Left ventricle myocardium inferior (tissue), 1 donor: Measurements from ENCODE around the gene CRY2. TPM values are rescaled to one million over a fixed set of nuclear protein-coding genes. Genes with fewer than 3 reads are reported as not detected.

Source experiments
- DNase-seq: peaks from one replicate; pipeline ENCODE4 v3.0.0-alpha.2; 2020
- H3K27ac ChIP-seq: fragments of 200-600 bp; replicated peaks from 2 replicates; pipeline ENCODE4 v1.8.0; 2021
- H3K27me3 ChIP-seq: fragments of 200-600 bp; 2 replicates; pipeline ENCODE4 v1.8.0; 2021; ENCODE audit warnings: low read depth
- H3K36me3 ChIP-seq: fragments of 200-600 bp; 2 replicates; pipeline ENCODE4 v1.8.0; 2021
- H3K4me1 ChIP-seq: fragments of 200-600 bp; 2 replicates; pipeline ENCODE4 v1.8.0; 2021
- H3K4me3 ChIP-seq: fragments of 200-600 bp; 2 replicates; pipeline ENCODE4 v1.8.0; 2021; ENCODE audit warnings: mild to moderate bottlenecking, moderate library complexity
- H3K9me3 ChIP-seq: fragments of 200-600 bp; replicated peaks from 2 replicates; pipeline ENCODE4 v1.8.0; 2021
- intact Hi-C: fragments of 100-400 bp; cut with micrococcal nuclease; formaldehyde crosslinking; loops from one replicate; pipeline ENCODE4 v1.11.0; 2022
- total RNA-seq: library from RNA; stranded (reverse); fragmentation: NEBNext Ultra II Directional; extraction: Animal tissue kit (Norgen Biotek cat#: 25700); gene quantifications from one replicate; pipeline ENCODE4 v1.2.1, GENCODE V29; 2021
- TF ChIP-seq, protein P1 (sequence below): fragments of 200-600 bp; IDR thresholded peaks from 2 replicates; pipeline ENCODE4 v1.8.0; 2021; ENCODE audit warnings: antibody characterized with exemption, mild to moderate bottlenecking, borderline replicate concordance
- donor health status: DM: no; HTN: yes; CAD: no; lungs with severe emphysema.

CRY2 gene
- total RNA-seq, 1 donor from 2014 or later = 62.2 TPM

DNA sequence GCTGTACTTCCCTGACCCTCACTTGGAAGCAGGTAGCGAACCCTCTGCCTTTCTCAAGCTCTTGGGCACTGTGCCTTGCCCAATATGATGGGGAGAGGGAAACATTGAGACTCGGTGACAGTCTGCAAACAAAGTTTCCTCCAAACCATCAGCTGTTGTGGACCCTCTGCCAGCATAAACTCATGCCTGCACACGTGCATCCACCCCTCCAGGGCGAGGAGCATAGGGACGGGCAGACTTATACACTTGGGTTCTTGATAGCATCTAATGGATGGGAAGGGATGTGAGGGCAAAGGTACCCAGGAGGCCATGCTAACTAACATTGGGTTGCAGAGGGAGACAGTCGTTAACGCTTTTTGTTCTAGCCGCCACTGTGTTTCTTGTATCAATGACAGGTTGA is 29.9 kb downstream of the CRY2 start:
- intact Hi-C loops = no loop called here
- H3K36me3 ChIP-seq = peaks cover 91% of the 10 kb centered on the region
- no peaks in the 10 kb centered on the region for H3K9me3 ChIP-seq
- peaks cover 36% of the 10 kb centered on the region for H3K4me1 ChIP-seq
- TF ChIP-seq, protein P1, sequence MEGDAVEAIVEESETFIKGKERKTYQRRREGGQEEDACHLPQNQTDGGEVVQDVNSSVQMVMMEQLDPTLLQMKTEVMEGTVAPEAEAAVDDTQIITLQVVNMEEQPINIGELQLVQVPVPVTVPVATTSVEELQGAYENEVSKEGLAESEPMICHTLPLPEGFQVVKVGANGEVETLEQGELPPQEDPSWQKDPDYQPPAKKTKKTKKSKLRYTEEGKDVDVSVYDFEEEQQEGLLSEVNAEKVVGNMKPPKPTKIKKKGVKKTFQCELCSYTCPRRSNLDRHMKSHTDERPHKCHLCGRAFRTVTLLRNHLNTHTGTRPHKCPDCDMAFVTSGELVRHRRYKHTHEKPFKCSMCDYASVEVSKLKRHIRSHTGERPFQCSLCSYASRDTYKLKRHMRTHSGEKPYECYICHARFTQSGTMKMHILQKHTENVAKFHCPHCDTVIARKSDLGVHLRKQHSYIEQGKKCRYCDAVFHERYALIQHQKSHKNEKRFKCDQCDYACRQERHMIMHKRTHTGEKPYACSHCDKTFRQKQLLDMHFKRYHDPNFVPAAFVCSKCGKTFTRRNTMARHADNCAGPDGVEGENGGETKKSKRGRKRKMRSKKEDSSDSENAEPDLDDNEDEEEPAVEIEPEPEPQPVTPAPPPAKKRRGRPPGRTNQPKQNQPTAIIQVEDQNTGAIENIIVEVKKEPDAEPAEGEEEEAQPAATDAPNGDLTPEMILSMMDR = no peak
- no peak for DNase-seq
- H3K27me3 ChIP-seq = no peaks in the 10 kb centered on the region
- H3K4me3 ChIP-seq = no peak overlapping the region
- peak overlapping the region; percentile 55 for H3K27ac ChIP-seq

DNA sequence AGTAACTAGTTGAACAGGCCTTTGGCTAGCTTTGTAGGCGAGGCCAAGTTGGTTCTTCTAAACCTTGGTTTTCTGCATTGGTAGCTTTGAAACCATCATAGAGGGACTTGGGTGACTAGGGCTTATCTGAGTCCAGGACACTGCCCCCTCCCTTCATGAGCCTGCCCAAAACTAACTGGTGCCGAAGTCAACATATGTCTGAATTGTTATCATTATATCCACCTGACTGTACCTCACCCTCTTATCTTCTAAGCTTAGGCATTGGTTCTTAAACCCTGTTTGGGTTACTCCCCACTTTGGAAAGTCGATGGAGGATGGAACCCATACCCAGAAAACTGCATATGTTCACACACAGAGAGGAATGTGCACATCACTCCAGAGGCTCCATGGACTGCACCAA is 30.6 kb downstream of the CRY2 start:
- TF ChIP-seq, protein P1 = no peak
- no peak overlapping the region for H3K4me3 ChIP-seq
- DNase-seq = no peak
- H3K36me3 ChIP-seq = peaks cover 92% of the 10 kb centered on the region
- peaks cover 36% of the 10 kb centered on the region for H3K4me1 ChIP-seq
- no peaks in the 10 kb centered on the region for H3K27me3 ChIP-seq
- no peak overlapping the region for H3K27ac ChIP-seq
- intact Hi-C loops = no loop called here
- H3K9me3 ChIP-seq = no peaks in the 10 kb centered on the region

DNA sequence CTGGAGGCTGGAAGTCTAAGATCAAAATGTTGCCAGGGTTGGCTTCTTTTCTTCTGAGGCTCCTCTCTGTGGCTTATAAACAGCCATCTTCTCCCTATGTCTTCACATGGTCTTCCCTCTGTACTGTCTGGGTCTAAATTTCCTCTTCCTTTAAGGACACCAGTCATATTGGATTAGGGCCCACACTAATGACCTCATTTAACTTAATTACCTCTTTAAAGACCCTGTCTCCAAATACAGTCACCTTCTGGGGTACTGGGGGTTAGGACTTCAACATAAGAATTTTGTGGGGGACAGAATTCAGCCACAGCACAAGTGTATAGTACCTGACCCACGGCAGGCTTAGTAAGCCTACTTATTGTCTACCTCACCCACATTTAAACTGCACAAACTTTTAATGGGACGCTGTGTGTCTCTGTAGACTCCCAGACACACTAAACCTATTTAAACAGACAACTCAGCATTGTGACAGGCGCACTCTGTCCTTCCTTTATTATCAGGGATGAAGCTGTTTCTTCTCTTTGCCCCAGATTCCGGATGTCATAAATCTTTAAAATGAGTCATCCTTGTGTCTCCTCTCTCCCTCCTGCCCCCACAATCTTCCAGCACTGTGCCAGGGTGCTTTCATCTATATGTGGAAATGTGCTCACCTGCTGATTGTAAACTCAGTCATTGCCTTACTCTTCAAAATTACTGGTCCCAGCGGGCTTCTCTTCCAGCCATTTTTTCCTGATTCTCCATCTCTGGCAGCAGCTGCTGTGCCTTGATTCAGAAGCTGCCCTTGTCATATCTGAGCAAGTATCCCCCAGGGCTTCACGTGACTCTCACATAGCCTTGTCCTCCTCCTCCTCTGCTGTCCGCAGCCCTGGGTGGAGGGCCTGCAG is 32.8 kb downstream of the CRY2 start:
- intact Hi-C loops = no loop called here
- no peak for DNase-seq

DNA sequence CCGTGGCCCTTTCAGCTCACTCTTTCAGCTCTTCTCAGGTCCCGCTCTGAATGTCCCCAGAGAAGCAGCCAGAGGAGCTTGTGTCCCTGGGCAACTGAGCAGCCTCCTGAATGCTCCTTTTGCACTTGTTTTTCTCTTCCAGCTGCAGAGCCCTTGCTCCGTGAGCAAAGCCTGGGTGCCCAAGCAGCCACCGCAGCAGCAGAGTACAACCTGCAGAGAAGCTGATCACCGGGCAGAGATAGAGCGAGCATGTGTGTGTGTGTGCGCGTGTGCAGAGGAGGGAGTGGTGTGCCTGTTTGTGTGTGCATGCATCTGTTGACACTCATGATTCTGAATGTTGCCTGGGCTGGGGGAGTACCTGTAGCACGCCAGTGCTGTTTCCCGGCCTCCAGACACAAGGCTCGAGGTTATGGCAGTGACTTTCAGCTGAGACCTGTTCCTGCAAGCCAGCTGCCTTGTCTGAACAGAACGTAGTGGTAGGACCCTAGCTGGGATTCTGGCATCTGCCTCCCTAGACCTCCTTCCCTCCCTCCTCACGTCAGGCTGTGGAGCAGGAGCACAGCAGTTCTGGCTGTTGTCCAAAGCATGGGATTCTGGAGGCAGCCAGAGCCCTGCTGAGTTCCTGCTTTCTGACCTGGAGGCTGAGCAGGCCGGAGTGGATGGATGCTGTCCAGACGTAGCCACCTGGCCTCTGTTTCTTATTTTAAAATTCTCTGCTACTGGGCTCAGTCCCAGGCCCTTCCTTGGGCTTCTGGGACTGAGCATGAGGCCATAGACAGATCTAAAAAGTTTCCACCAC is 33.7 kb downstream of the CRY2 start:
- DNase-seq = no peak
- TF ChIP-seq, protein P1 = no peak
- H3K4me3 ChIP-seq = no peak overlapping the region
- H3K4me1 ChIP-seq = peaks cover 33% of the 10 kb centered on the region
- intact Hi-C loops = no loop called here
- no peaks in the 10 kb centered on the region for H3K27me3 ChIP-seq
- peaks cover 60% of the 10 kb centered on the region for H3K36me3 ChIP-seq
- no peaks in the 10 kb centered on the region for H3K9me3 ChIP-seq
- H3K27ac ChIP-seq = no peak overlapping the region

More for the DNA sequence above, 32.8 kb downstream of the CRY2 start:
- H3K9me3 ChIP-seq = no peaks in the 10 kb centered on the region
- no peaks in the 10 kb centered on the region for H3K27me3 ChIP-seq
- peaks cover 36% of the 10 kb centered on the region for H3K4me1 ChIP-seq
- H3K27ac ChIP-seq = no peak overlapping the region
- no peak overlapping the region for H3K4me3 ChIP-seq
- H3K36me3 ChIP-seq = peaks cover 70% of the 10 kb centered on the region
- TF ChIP-seq, protein P1 = no peak

DNA sequence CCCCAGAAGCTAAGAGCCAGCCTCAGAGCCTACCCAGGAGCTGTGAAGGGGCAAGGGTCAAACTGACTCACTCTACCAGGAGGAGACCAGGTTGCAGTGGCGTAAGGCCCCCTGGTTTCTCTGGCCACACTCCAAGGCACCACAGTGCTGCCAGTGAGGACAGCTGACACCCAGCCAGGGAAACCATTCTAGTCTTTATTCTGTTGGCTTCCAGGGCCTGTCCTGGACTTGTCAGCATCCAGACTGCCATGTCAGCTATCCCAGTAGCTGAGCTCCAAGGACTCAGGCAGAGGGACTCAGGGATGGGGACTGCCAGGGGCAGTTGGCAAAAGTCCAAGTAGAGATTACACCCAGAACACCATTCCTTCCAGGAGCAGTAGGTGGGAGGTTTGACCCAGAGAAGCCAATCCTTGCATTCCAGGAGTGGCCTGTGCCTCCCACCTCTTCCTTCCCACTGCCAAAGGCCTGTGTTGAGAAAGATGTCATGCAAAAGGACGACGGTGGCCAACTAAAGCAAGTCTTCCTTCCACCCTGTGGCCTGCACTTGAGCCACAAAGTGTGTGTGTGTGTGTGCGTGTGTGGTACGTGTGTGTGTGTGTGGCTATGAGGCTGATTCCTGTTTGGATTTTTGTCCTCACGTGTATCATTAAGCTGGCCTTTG is 34.6 kb downstream of the CRY2 start:
- no peak for DNase-seq
- H3K27ac ChIP-seq = no peak overlapping the region
- intact Hi-C loops = no loop called here
- H3K4me1 ChIP-seq = peaks cover 27% of the 10 kb centered on the region
- peaks cover 56% of the 10 kb centered on the region for H3K36me3 ChIP-seq
- no peak overlapping the region for H3K4me3 ChIP-seq
- TF ChIP-seq, protein P1 = no peak
- H3K27me3 ChIP-seq = no peaks in the 10 kb centered on the region
- no peaks in the 10 kb centered on the region for H3K9me3 ChIP-seq
